Fibroblast of lung (primary cell): ENCODE data around the gene GOLGA6D. TPM values are rescaled to one million over a fixed set of nuclear protein-coding genes. Genes with fewer than 3 reads are reported as not detected.
"Not testable (repeated sequence)": the region's sequence is repeated elsewhere in the genome, so short reads cannot be mapped to it uniquely, and the experiment has no call there.

Experiments
- DNase-seq, 2 donors: peaks; one replicate each; pipeline versions ENCODE4 v3.0.0 to v3.0.0-alpha.2; 2010; ENCODE audit warnings: low read depth in 2 of 2
- H2AFZ ChIP-seq: 2 replicates; pipeline ENCODE4 v1.5.1; 2012; ENCODE audit warnings: low read length, control low read depth, inconsistent platforms
- H3K27ac ChIP-seq: 2 replicates; pipeline ENCODE4 v1.5.1; 2011; ENCODE audit warnings: low read length, control low read depth; ENCODE audit not compliant: insufficient read depth
- H3K27me3 ChIP-seq: 2 replicates; pipeline ENCODE4 v1.5.1; 2011; ENCODE audit warnings: mild to moderate bottlenecking, low read length; ENCODE audit not compliant: control insufficient read depth, insufficient read depth
- H3K36me3 ChIP-seq: 2 replicates; pipeline ENCODE4 v1.5.1; 2011; ENCODE audit warnings: low read length; ENCODE audit not compliant: control insufficient read depth, insufficient read depth
- H3K4me1 ChIP-seq: 2 replicates; pipeline ENCODE4 v1.5.1; 2011; ENCODE audit warnings: low read length; ENCODE audit not compliant: control insufficient read depth, insufficient read depth; ENCODE audit errors: extremely low read depth
- H3K4me2 ChIP-seq: 2 replicates; pipeline ENCODE4 v1.5.1; 2011; ENCODE audit warnings: low read length, control low read depth; ENCODE audit not compliant: insufficient read depth; ENCODE audit errors: extremely low read depth
- H3K4me3 ChIP-seq, 4 experiments: fragments of 200-600 bp in 1 of 4; sonication (generic) in 1 of 4; replicated peaks in 1 of 4; 2 replicates each; pipeline ENCODE4 v1.5.1; 2011 to 2016; ENCODE audit warnings: low read length in 4 of 4, low read depth in 3 of 4, mild to moderate bottlenecking in 3 of 4, control low read depth in 2 of 4, inconsistent platforms in 1 of 4, mixed read lengths in 1 of 4; ENCODE audit not compliant: insufficient read depth in 1 of 4; ENCODE audit errors: control extremely low read depth in 1 of 4
- H3K79me2 ChIP-seq: 2 replicates; pipeline ENCODE4 v1.5.1; 2012; ENCODE audit warnings: mild to moderate bottlenecking, low read length, inconsistent platforms; ENCODE audit not compliant: control insufficient read depth, insufficient read depth
- H3K9ac ChIP-seq: 2 replicates; pipeline ENCODE4 v1.5.1; 2011; ENCODE audit warnings: mild to moderate bottlenecking, low read length, control low read depth; ENCODE audit not compliant: insufficient read depth
- H3K9me3 ChIP-seq: 2 replicates; pipeline ENCODE4 v1.5.1; 2012; ENCODE audit warnings: low read depth, low read length; ENCODE audit not compliant: control insufficient read depth, insufficient read depth
- H4K20me1 ChIP-seq: 2 replicates; pipeline ENCODE4 v1.5.1; 2011; ENCODE audit warnings: low read length; ENCODE audit not compliant: control insufficient read depth, insufficient read depth; ENCODE audit errors: extremely low read depth
- CTCF ChIP-seq, 2 donors: IDR thresholded peaks in 1 of 2; conservative IDR thresholded peaks in 1 of 2; 1 replicate in 1 of 2; 2 replicates in 1 of 2; pipeline ENCODE4 v1.5.1; 2011 to 2012; ENCODE audit warnings: low read length in 2 of 2, control low read depth in 1 of 2, inconsistent platforms in 1 of 2, low read depth in 1 of 2, mild to moderate bottlenecking in 1 of 2
- polyA plus RNA-seq, 2 donors: library from polyadenylated mRNA; depleted of rRNA in 1 of 2; stranded (reverse) in 1 of 2; unstranded in 1 of 2; fragments of >200 nt; gene quantifications; 2 replicates each; pipeline ENCODE4 v1.2.1, GENCODE V29; 2011 to 2012; ENCODE audit warnings: missing spikeins in 1 of 2
- total RNA-seq: library from RNA; depleted of rRNA; stranded (reverse); fragments of >200 nt; gene quantifications from 2 replicates; pipeline ENCODE4 v1.2.1, GENCODE V29; 2014

The GOLGA6D gene
- total and polyA plus RNA-seq, 2 donors (not counting 1 experiment from before 2014, with no cell fraction given): under 0.01 TPM; not detected in 1

GRCh38 chr15:75274509-75275107 is 8.0 kb upstream of the GOLGA6D start:
- peak; percentile 4 to 40 for DNase-seq

GRCh38 chr15:75275617-75276016 is 7.0 kb upstream of the GOLGA6D start:
- not testable (repeated sequence) for H3K27ac ChIP-seq, H3K79me2 ChIP-seq, H3K4me3 ChIP-seq, H3K9me3 ChIP-seq, H3K4me2 ChIP-seq, H3K36me3 ChIP-seq, H3K9ac ChIP-seq, H3K27me3 ChIP-seq, H3K4me1 ChIP-seq, H2AFZ ChIP-seq, DNase-seq, H4K20me1 ChIP-seq

More at GRCh38 chr15:75274509-75275107, 8.0 kb upstream of the GOLGA6D start:
- not testable (repeated sequence) for H3K9me3 ChIP-seq, H3K27ac ChIP-seq, H2AFZ ChIP-seq, H4K20me1 ChIP-seq, H3K36me3 ChIP-seq, H3K79me2 ChIP-seq, H3K27me3 ChIP-seq, H3K4me1 ChIP-seq, H3K9ac ChIP-seq, H3K4me2 ChIP-seq, H3K4me3 ChIP-seq
- TF ChIP-seq CTCF (conservative IDR thresholded peaks at IDR 0.05 in 1 of 2, IDR thresholded peaks at IDR 0.05 in 1 of 2; ENCODE audit: low read depth in 1 of 2, low read length in 2 of 2): peak; percentile 22 to 38

DNA sequence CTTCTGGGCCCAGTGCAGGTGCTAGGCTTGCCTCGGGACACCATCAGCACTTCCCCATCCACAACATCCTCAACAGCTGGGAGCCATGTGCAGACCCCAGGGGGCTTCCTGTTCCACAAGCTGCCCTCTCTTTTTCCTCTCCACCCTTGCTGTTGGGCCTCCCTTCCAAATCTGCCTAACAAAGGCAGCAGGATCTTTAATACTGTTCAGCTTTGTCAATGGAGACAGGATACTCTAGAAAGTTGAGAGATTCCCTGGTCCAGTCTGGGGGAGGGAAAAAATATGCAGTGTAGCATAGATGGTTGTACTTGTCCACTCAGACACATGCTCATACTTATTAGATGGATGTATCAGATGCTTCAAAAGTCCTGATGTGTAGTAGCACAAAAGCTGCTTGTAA is 4.1 kb upstream of the GOLGA6D start:
- not testable (repeated sequence) for H4K20me1 ChIP-seq, H2AFZ ChIP-seq, H3K4me1 ChIP-seq, H3K36me3 ChIP-seq, DNase-seq, H3K79me2 ChIP-seq, H3K4me3 ChIP-seq, H3K9me3 ChIP-seq, H3K9ac ChIP-seq, H3K27ac ChIP-seq, H3K27me3 ChIP-seq, H3K4me2 ChIP-seq

- not testable (repeated sequence) for H3K9ac ChIP-seq, H3K27me3 ChIP-seq, H4K20me1 ChIP-seq, H3K4me3 ChIP-seq, H3K9me3 ChIP-seq, H3K4me1 ChIP-seq, H3K4me2 ChIP-seq, H3K36me3 ChIP-seq, H3K27ac ChIP-seq, H3K79me2 ChIP-seq, H2AFZ ChIP-seq, DNase-seq
Measured at GRCh38 chr15:75284152-75284551, 1.5 kb downstream of the GOLGA6D start.

DNA sequence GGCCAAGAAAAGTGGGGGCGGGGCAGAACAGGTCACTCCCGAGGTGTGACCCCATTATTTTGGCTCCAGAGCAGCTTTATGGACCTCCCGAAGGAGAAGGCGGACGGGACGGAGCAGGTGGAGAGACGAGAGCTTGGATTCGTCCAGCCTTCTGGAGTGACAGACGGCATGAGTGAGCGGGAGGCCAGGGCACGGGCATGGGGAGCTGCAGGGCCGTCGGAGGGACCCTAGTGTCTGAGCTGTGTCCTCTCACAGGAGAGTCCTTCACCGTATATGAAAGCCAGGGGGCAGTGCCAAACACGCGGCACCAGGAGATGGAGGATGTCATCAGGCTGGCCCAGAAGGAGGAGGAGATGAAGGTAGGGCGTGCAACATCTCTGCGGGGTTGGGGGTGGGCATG is 11.0 kb downstream of the GOLGA6D start:
- not testable (repeated sequence) for H3K9ac ChIP-seq, DNase-seq, H3K4me1 ChIP-seq, H3K27ac ChIP-seq, H3K4me3 ChIP-seq, H2AFZ ChIP-seq, H3K27me3 ChIP-seq, H3K9me3 ChIP-seq, H4K20me1 ChIP-seq, H3K36me3 ChIP-seq, H3K4me2 ChIP-seq, H3K79me2 ChIP-seq

- H3K4me2 ChIP-seq, DNase-seq, H2AFZ ChIP-seq, H3K79me2 ChIP-seq, H3K4me1 ChIP-seq, H3K9me3 ChIP-seq, H3K27me3 ChIP-seq, H3K4me3 ChIP-seq, H3K9ac ChIP-seq, H3K36me3 ChIP-seq, H4K20me1 ChIP-seq, H3K27ac ChIP-seq: not testable (repeated sequence)
Measured at GRCh38 chr15:75298541-75299310, 16.1 kb downstream of the GOLGA6D start.
